Astrocyte (in vitro differentiated cells and primary cell): ENCODE data around the gene AQR. TPM values are rescaled to one million over a fixed set of nuclear protein-coding genes. Genes with fewer than 3 reads are reported as not detected.
"Not testable (repeated sequence)": the region's sequence is repeated elsewhere in the genome, so short reads cannot be mapped to it uniquely, and the experiment has no call there.

Source experiments
- DNase-seq: peaks from one replicate; pipeline ENCODE4 v3.0.0-alpha.2; 2010; ENCODE audit warnings: low read depth
- FAIRE-seq: peaks from 2 replicates; lab custom pipeline; 2011; peaks lifted over from hg19 to GRCh38; lab: Jason Lieb, UNC
- H2AFZ ChIP-seq: 2 replicates; pipeline ENCODE4 v1.6.0; 2012; ENCODE audit warnings: low read depth, low read length, inconsistent platforms
- H3K27ac ChIP-seq: 2 replicates; pipeline ENCODE4 v1.5.1; 2011; ENCODE audit warnings: low read depth, low read length, inconsistent platforms
- H3K27me3 ChIP-seq: 2 replicates; pipeline ENCODE4 v1.6.0; 2011; ENCODE audit warnings: low read length, inconsistent platforms; ENCODE audit not compliant: insufficient read depth
- H3K36me3 ChIP-seq: 2 replicates; pipeline ENCODE4 v1.5.1; 2011; ENCODE audit warnings: low read length, inconsistent platforms; ENCODE audit not compliant: insufficient read depth
- H3K4me1 ChIP-seq: 2 replicates; pipeline ENCODE4 v1.5.1; 2011; ENCODE audit warnings: low read length, inconsistent platforms; ENCODE audit not compliant: insufficient read depth
- H3K4me2 ChIP-seq: 2 replicates; pipeline ENCODE4 v1.6.0; 2012; ENCODE audit warnings: low read length, inconsistent platforms
- H3K4me3 ChIP-seq: 2 replicates; pipeline ENCODE4 v1.5.1; 2011; ENCODE audit warnings: low read depth, mild to moderate bottlenecking, low read length, inconsistent platforms; ENCODE audit not compliant: insufficient read depth
- H3K79me2 ChIP-seq: 2 replicates; pipeline ENCODE4 v1.6.0; 2012; ENCODE audit warnings: mild to moderate bottlenecking, low read length, inconsistent platforms; ENCODE audit not compliant: insufficient read depth
- H3K9ac ChIP-seq: 2 replicates; pipeline ENCODE4 v1.6.0; 2012; ENCODE audit warnings: mild to moderate bottlenecking, low read length, inconsistent platforms
- H3K9me3 ChIP-seq: 2 replicates; pipeline ENCODE4 v1.5.1; 2012; ENCODE audit warnings: low read depth, mild to moderate bottlenecking, low read length, inconsistent platforms; ENCODE audit not compliant: insufficient read depth
- H4K20me1 ChIP-seq: 2 replicates; pipeline ENCODE4 v1.6.0; 2012; ENCODE audit warnings: low read length, inconsistent platforms; ENCODE audit not compliant: insufficient read depth
- H3K27ac Mint-ChIP-seq: one replicate; pipeline ENCODE4 v1.8.0; 2021; ENCODE audit warnings: mild to moderate bottlenecking, mixed read lengths; ENCODE audit not compliant: unreplicated experiment
- H3K27me3 Mint-ChIP-seq: one replicate; pipeline ENCODE4 v1.8.0; 2021; ENCODE audit warnings: low read depth, mixed read lengths; ENCODE audit not compliant: unreplicated experiment
- H3K36me3 Mint-ChIP-seq: one replicate; pipeline ENCODE4 v1.8.0; 2021; ENCODE audit warnings: low read depth, mixed read lengths; ENCODE audit not compliant: unreplicated experiment
- H3K4me1 Mint-ChIP-seq: one replicate; pipeline ENCODE4 v1.8.0; 2021; ENCODE audit warnings: low read depth, mixed read lengths; ENCODE audit not compliant: unreplicated experiment
- H3K4me3 Mint-ChIP-seq: one replicate; pipeline ENCODE4 v1.8.0; 2021; ENCODE audit warnings: mild to moderate bottlenecking, moderate library complexity, mixed read lengths; ENCODE audit not compliant: unreplicated experiment
- H3K9me3 Mint-ChIP-seq: one replicate; pipeline ENCODE4 v1.8.0; 2021; ENCODE audit warnings: mild to moderate bottlenecking, mixed read lengths; ENCODE audit not compliant: unreplicated experiment
- CTCF ChIP-seq: IDR thresholded peaks from 2 replicates; pipeline ENCODE4 v1.5.1; 2011; ENCODE audit warnings: low read depth, mild to moderate bottlenecking, inconsistent platforms, low read length, moderate library complexity; ENCODE audit not compliant: insufficient read depth
- EZH2 ChIP-seq: IDR thresholded peaks from 2 replicates; pipeline ENCODE4 v1.6.1; 2012; ENCODE audit warnings: mild to moderate bottlenecking, low read length, inconsistent platforms; ENCODE audit not compliant: insufficient read depth
- total RNA-seq: library from RNA; stranded (reverse); gene quantifications from 2 replicates; pipeline ENCODE4 v1.2.1, GENCODE V29; 2021

The AQR gene
- total RNA-seq, 1 donor from 2014 or later, result 27.2 TPM

GRCh38 chr15:34973512-34973911, 4.0 kb upstream of the AQR start:
- H2AFZ ChIP-seq, result no peak overlapping the region
- H3K27ac ChIP-seq, result no peak overlapping the region
- H3K9me3 ChIP-seq, result no peaks in the 10 kb centered on the region
- Mint-ChIP-seq H3K36me3 (no peaks in the 10 kb centered on the region), H3K27ac (no peak overlapping the region), H3K4me3 (no peak overlapping the region), H3K27me3 (no peaks in the 10 kb centered on the region), H3K4me1 (peaks cover 6% of the 10 kb centered on the region), H3K9me3 (no peaks in the 10 kb centered on the region)
- no peak for FAIRE-seq
- no peak overlapping the region for H3K9ac ChIP-seq
- TF ChIP-seq EZH2 (no peak), CTCF (no peak)
- peaks cover 6% of the 10 kb centered on the region for H4K20me1 ChIP-seq
- H3K4me2 ChIP-seq, result no peak overlapping the region
- H3K4me1 ChIP-seq, result peaks cover 5% of the 10 kb centered on the region
- no peak for DNase-seq
- peaks cover 14% of the 10 kb centered on the region for H3K79me2 ChIP-seq
- H3K36me3 ChIP-seq, result no peaks in the 10 kb centered on the region
- H3K27me3 ChIP-seq, result no peaks in the 10 kb centered on the region
- H3K4me3 ChIP-seq, result no peak overlapping the region

GRCh38 chr15:34970098-34970643, 629 bp upstream of the AQR start:
- H3K4me1 ChIP-seq, H3K9me3 Mint-ChIP-seq, H3K36me3 ChIP-seq, FAIRE-seq, H3K27me3 ChIP-seq, H3K27me3 Mint-ChIP-seq, H3K36me3 Mint-ChIP-seq, H3K27ac ChIP-seq, DNase-seq, H3K9me3 ChIP-seq: not testable (repeated sequence)
- peak overlapping the region; percentile 97 for H3K4me3 ChIP-seq
- H4K20me1 ChIP-seq, result peaks cover 19% of the 10 kb centered on the region
- peak overlapping the region; percentile 97 for H3K9ac ChIP-seq
- Mint-ChIP-seq H3K4me3 (peak overlapping the region; percentile 99), H3K4me1 (peaks cover 11% of the 10 kb centered on the region), H3K27ac (peak overlapping the region; percentile 96)
- H3K4me2 ChIP-seq, result peak overlapping the region; percentile 94
- peak overlapping the region; percentile 98 for H2AFZ ChIP-seq
- H3K79me2 ChIP-seq, result peaks cover 43% of the 10 kb centered on the region

- no peak overlapping the region for H3K4me2 ChIP-seq
- H3K4me1 Mint-ChIP-seq, result peaks cover 9% of the 10 kb centered on the region
- H3K4me3 ChIP-seq, result no peak overlapping the region
- H3K27ac ChIP-seq, result no peak overlapping the region
- peaks cover 2% of the 10 kb centered on the region for H3K36me3 Mint-ChIP-seq
- FAIRE-seq, result no peak
- H3K36me3 ChIP-seq, result peaks cover 14% of the 10 kb centered on the region
- no peak for DNase-seq
- H3K79me2 ChIP-seq, result peaks cover 60% of the 10 kb centered on the region
- peaks cover 33% of the 10 kb centered on the region for H4K20me1 ChIP-seq
- H3K27me3 ChIP-seq, result no peaks in the 10 kb centered on the region
- H3K9me3 Mint-ChIP-seq, result no peaks in the 10 kb centered on the region
- no peaks in the 10 kb centered on the region for H3K27me3 Mint-ChIP-seq
- H3K4me3 Mint-ChIP-seq, result no peak overlapping the region
- no peaks in the 10 kb centered on the region for H3K9me3 ChIP-seq
- TF ChIP-seq EZH2 (no peak), CTCF (no peak)
- H3K9ac ChIP-seq, result no peak overlapping the region
- H3K4me1 ChIP-seq, result peaks cover 6% of the 10 kb centered on the region
- no peak overlapping the region for H3K27ac Mint-ChIP-seq
- H2AFZ ChIP-seq, result no peak overlapping the region
Measured at GRCh38 chr15:34964277-34964676, 5.3 kb downstream of the AQR start.
